ENCODE measurements around the gene G0S2. TPM values are rescaled to one million over a fixed set of nuclear protein-coding genes. Genes with fewer than 3 reads are reported as not detected.

The G0S2 gene
- total and polyA plus RNA-seq, 2 of the 8 experiments (the other 6 are each of a cell fraction or from before 2014, with no cell fraction given) = 1.0 to 1.7 TPM

- no peaks in the 10 kb centered on the region for H3K79me1 ChIP-seq (ENCODE audit: low read depth, low read length)
- ChIA-PET POLR2A (ENCODE audit: partially characterized antibody) (no interaction called here), CTCF (ENCODE audit: partially characterized antibody) (interaction anchor here (0.6 to 1.4 kb wide), 4 partner anchors 12 to 86 kb away, joined by 3 read pairs; no protein-coding TSS in a partner anchor)
- no peak overlapping the region for H4K8ac ChIP-seq (ENCODE audit: extremely low read depth, insufficient read depth, low read length)
- no peaks in the 10 kb centered on the region for H3K9me3 ChIP-seq (ENCODE audit: insufficient read depth in 2 of 2, low read depth in 1 of 2, low read length in 1 of 2)
- H2BK120ac ChIP-seq (replicated peaks; ENCODE audit: low read depth, low read length) = no peak overlapping the region
- no peak overlapping the region for H2AK5ac ChIP-seq (ENCODE audit: low read depth, low read length)
- FAIRE-seq (no peak), DNase-seq (ENCODE audit: low read depth in 1 of 2, low spot score in 2 of 2) (no peak)
- no peak overlapping the region for H3K9ac ChIP-seq (replicated peaks in 1 of 4; ENCODE audit: extremely low read depth in 1 of 4, low read depth in 3 of 4, low read length in 3 of 4)
- H3K4me1 ChIP-seq (replicated peaks in 1 of 4; ENCODE audit: control insufficient read depth in 3 of 4, insufficient read depth in 4 of 4, low read length in 3 of 4) = no peaks in the 10 kb centered on the region
- no peaks in the 10 kb centered on the region; the same call in 1 of the 2 replicates for H3K23me2 ChIP-seq (ENCODE audit: low read depth, low read length)
- WGBS, 2 experiments (ENCODE audit: extremely low coverage in 1 of 2, insufficient coverage in 1 of 2, insufficient read length in 1 of 2, insufficient replicate concordance in 2 of 2, low coverage in 1 of 2, low lambda C conversion rate in 2 of 2, missing lambda C conversion rate in 1 of 2) = 96% methylated on average over 2 of the region's 2 CpGs; no CpG with 5 or more reads in 1 of the 2 experiments
- no peak overlapping the region for H3K4me2 ChIP-seq (ENCODE audit: insufficient read depth in 1 of 2, low read depth in 2 of 2, low read length in 2 of 2)
- no peak overlapping the region for H3K4ac ChIP-seq (replicated peaks; ENCODE audit: insufficient read length, low read depth, low read length)
- H3K56ac ChIP-seq (replicated peaks; ENCODE audit: insufficient read length, low read depth, low read length) = no peak overlapping the region
- no peaks in the 10 kb centered on the region for H4K20me1 ChIP-seq (replicated peaks in 1 of 2; ENCODE audit: control insufficient read depth in 1 of 2, insufficient read depth in 2 of 2, low read length in 2 of 2)
- H3K4me3 ChIP-seq (ENCODE audit: extremely low read depth in 1 of 4, insufficient read depth in 2 of 4, low read depth in 3 of 4, low read length in 4 of 4) = no peak overlapping the region
- no peak overlapping the region for H2BK5ac ChIP-seq (ENCODE audit: low read depth, low read length)
- H3K79me2 ChIP-seq (ENCODE audit: control insufficient read depth in 1 of 2, insufficient read depth in 2 of 2, low read length in 2 of 2) = no peaks in the 10 kb centered on the region
- no peak overlapping the region for H4K5ac ChIP-seq (ENCODE audit: insufficient read length, low read depth, low read length)
- H3K27me3 ChIP-seq (replicated peaks in 1 of 4; ENCODE audit: control insufficient read depth in 3 of 4, extremely low read depth in 1 of 4, insufficient read depth in 3 of 4, low read length in 3 of 4) = no peaks in the 10 kb centered on the region; a peak in 1 of 7 replicates
- no peak overlapping the region for H2BK20ac ChIP-seq (ENCODE audit: low read length)
- no peak overlapping the region for H2BK15ac ChIP-seq (ENCODE audit: low read length)
- no peak overlapping the region for H3K23ac ChIP-seq (ENCODE audit: insufficient read length)
- H3K18ac ChIP-seq (ENCODE audit: extremely low read depth, low read length) = no peak overlapping the region
- H2BK12ac ChIP-seq (ENCODE audit: low read depth, low read length) = no peak overlapping the region
- H3K27ac ChIP-seq (ENCODE audit: low read depth, low read length) = no peak overlapping the region
- H3K36me3 ChIP-seq (ENCODE audit: control insufficient read depth in 2 of 4, insufficient read depth in 4 of 4, low read length in 3 of 4) = no peaks in the 10 kb centered on the region
- no peak overlapping the region for H3K14ac ChIP-seq (ENCODE audit: insufficient read length)
- no peak overlapping the region for H4K91ac ChIP-seq (replicated peaks; ENCODE audit: insufficient read length, low read length)
- H2AFZ ChIP-seq (ENCODE audit: low read length) = no peak overlapping the region
Observed at GRCh38 chr1:209705033-209705598, 29.9 kb downstream of the G0S2 start.

Data from H1 (cell line).